OCI-LY1 (cell line): ENCODE measurements around the gene LINC00237.

ENCODE experiments used
- H2AFZ ChIP-seq: fragments of 200-600 bp; sonication (generic), shearing (Covaris generic); 2 replicates; pipeline ENCODE4 v1.6.0; 2014; ENCODE audit warnings: antibody characterized with exemption, mild to moderate bottlenecking, low read length
- H3F3A ChIP-seq: fragments of 200-600 bp; sonication (generic), shearing (Covaris generic); 2 replicates; pipeline ENCODE4 v1.6.0; 2014; ENCODE audit warnings: mild to moderate bottlenecking, antibody characterized with exemption, low read length, moderate library complexity; ENCODE audit not compliant: insufficient read depth
- H3K27ac ChIP-seq: fragments of 200-600 bp; sonication (generic); 2 replicates; pipeline ENCODE4 v1.5.1; 2014; ENCODE audit warnings: low read length, mixed run types, mild to moderate bottlenecking, low read depth; ENCODE audit not compliant: poor library complexity, severe bottlenecking
- H3K27me3 ChIP-seq: fragments of 200-600 bp; sonication (generic); 2 replicates; pipeline ENCODE4 v1.6.0; 2014; ENCODE audit warnings: antibody characterized with exemption, mild to moderate bottlenecking, low read length, moderate library complexity; ENCODE audit not compliant: insufficient read depth
- H3K36me3 ChIP-seq: fragments of 200-600 bp; sonication (generic); 2 replicates; pipeline ENCODE4 v1.6.1; 2014; ENCODE audit warnings: mild to moderate bottlenecking, antibody characterized with exemption, low read length, moderate library complexity, mixed read lengths; ENCODE audit not compliant: insufficient read depth
- H3K4me1 ChIP-seq: fragments of 200-600 bp; sonication (generic); 2 replicates; pipeline ENCODE4 v1.5.1; 2014; ENCODE audit warnings: mild to moderate bottlenecking, low read length, moderate library complexity; ENCODE audit not compliant: insufficient read depth, severe bottlenecking
- H3K4me2 ChIP-seq: fragments of 200-600 bp; sonication (generic), shearing (Covaris generic); 2 replicates; pipeline ENCODE4 v1.6.1; 2014; ENCODE audit warnings: low read length
- H3K4me3 ChIP-seq: fragments of 200-600 bp; sonication (generic); 2 replicates; pipeline ENCODE4 v1.5.1; 2014; ENCODE audit warnings: low read length, low read depth, mild to moderate bottlenecking, mixed read lengths; ENCODE audit not compliant: poor library complexity, severe bottlenecking
- H3K79me2 ChIP-seq: fragments of 200-600 bp; shearing (Covaris generic); 2 replicates; pipeline ENCODE4 v1.6.1; 2016; ENCODE audit warnings: mixed run types, low read length, mixed read lengths; ENCODE audit not compliant: insufficient read depth
- H3K9ac ChIP-seq: fragments of 200-600 bp; sonication (generic), shearing (Covaris generic); 2 replicates; pipeline ENCODE4 v1.6.1; 2014; ENCODE audit warnings: mild to moderate bottlenecking, low read length, mixed read lengths
- H3K9me2 ChIP-seq: fragments of 200-600 bp; sonication (generic), shearing (Covaris generic); 2 replicates; pipeline ENCODE4 v1.6.1; 2014; ENCODE audit warnings: low read depth, mild to moderate bottlenecking, low read length, mixed read lengths
- H3K9me3 ChIP-seq: fragments of 200-600 bp; shearing (Covaris generic); 2 replicates; pipeline ENCODE4 v1.6.1; 2014; ENCODE audit warnings: low read length, mixed read lengths
- H4K20me1 ChIP-seq: fragments of 200-600 bp; sonication (generic), shearing (Covaris generic); 2 replicates; pipeline ENCODE4 v1.6.0; 2016; ENCODE audit warnings: mild to moderate bottlenecking, low read length; ENCODE audit not compliant: insufficient read depth
- EZH2 ChIP-seq: fragments of 200-600 bp; sonication (generic), shearing (Covaris generic); IDR thresholded peaks from 2 replicates; pipeline ENCODE4 v1.8.0; 2017; ENCODE audit warnings: borderline replicate concordance, mixed run types, mild to moderate bottlenecking, antibody characterized with exemption, low read length, moderate library complexity, mixed read lengths
- TF ChIP-seq, protein P1 (sequence below): fragments of 200-600 bp; sonication (generic), shearing (Covaris generic); IDR thresholded peaks from 2 replicates; pipeline ENCODE4 v1.5.1; 2017; ENCODE audit warnings: mild to moderate bottlenecking, antibody characterized with exemption, low read length, moderate library complexity, mixed read lengths

The LINC00237 gene

DNA sequence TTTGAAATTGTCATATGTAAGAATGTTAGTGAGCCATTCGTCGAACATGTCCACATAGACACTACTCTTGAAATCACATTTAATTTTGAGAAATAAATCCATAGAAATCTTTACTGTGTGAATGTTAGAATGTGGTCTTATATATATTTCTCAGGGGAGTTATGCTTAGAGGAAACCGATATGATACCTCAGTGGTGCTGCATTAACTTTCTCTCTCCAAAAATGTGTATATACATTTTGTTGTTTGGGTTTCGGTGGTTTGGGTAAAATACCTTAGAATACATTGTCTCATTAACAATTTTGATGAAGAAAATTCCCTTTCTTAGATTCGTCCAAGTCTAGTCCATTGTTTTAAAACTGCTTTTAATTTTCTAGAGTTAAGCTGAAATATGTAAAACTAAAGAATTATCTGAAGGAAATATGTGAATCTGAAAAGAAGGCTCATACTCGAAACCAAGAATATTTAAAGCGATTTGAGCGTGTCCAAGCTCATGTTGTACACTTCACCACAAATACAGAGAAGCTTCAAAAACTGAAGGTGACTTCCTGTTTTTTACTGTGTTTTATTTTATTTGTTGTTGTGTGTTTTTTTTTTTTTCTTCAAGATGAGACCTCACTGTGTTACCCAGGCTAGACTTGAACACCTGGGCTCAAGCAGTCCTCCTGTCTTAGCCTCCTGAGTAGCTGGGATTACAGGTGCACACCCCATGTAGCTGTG is 30.0 kb upstream of the LINC00237 start:
- Histone ChIP-seq H3K9me2 (no peaks in the 10 kb centered on the region), H3K27me3 (no peaks in the 10 kb centered on the region), H2AFZ (no peak overlapping the region), H3K4me1 (peaks cover 7% of the 10 kb centered on the region), H3K4me3 (no peak overlapping the region), H4K20me1 (no peaks in the 10 kb centered on the region), H3K79me2 (no peaks in the 10 kb centered on the region), H3K9ac (no peak overlapping the region), H3K9me3 (no peaks in the 10 kb centered on the region), H3F3A (no peaks in the 10 kb centered on the region), H3K4me2 (no peak overlapping the region; the same call in 1 of the 2 replicates), H3K27ac (no peak overlapping the region), H3K36me3 (peaks cover 36% of the 10 kb centered on the region; the same call in 1 of the 2 replicates)
- TF ChIP-seq EZH2: no peak
- TF ChIP-seq, protein P1, sequence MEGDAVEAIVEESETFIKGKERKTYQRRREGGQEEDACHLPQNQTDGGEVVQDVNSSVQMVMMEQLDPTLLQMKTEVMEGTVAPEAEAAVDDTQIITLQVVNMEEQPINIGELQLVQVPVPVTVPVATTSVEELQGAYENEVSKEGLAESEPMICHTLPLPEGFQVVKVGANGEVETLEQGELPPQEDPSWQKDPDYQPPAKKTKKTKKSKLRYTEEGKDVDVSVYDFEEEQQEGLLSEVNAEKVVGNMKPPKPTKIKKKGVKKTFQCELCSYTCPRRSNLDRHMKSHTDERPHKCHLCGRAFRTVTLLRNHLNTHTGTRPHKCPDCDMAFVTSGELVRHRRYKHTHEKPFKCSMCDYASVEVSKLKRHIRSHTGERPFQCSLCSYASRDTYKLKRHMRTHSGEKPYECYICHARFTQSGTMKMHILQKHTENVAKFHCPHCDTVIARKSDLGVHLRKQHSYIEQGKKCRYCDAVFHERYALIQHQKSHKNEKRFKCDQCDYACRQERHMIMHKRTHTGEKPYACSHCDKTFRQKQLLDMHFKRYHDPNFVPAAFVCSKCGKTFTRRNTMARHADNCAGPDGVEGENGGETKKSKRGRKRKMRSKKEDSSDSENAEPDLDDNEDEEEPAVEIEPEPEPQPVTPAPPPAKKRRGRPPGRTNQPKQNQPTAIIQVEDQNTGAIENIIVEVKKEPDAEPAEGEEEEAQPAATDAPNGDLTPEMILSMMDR: no peak

DNA sequence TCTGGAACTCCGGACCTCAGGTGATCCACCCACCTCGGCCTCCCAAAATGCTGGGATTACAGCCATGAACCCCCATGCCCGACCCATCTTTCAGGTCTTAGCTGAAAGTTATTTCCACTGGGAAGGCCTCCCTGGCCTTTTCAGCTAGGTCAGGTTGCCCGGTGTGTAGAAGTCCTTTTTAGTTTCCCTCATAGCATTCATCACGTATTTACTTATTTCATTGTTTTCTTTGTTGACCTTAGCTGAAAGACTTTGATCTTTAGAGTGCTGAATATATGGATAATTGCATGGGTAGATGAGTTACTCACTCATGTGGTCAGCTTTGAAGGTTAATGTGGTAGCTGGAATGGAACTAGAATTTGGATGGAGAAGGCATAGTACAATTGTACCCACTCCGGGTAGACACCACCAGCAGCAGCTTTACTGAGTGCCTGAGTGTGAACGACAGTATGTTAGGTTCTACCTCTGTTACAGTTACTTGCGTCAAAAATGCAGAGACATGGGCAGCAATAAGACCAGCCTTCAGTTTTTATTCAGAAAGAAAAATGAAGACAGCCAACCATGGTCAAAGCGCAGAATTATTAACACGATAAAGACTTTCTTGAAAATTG is 28.8 kb upstream of the LINC00237 start:
- no peaks in the 10 kb centered on the region for H3K9me2 ChIP-seq
- TF ChIP-seq EZH2: no peak
- TF ChIP-seq, protein P1: no peak
- H3K4me3 ChIP-seq: no peak overlapping the region
- no peak overlapping the region for H3K27ac ChIP-seq
- no peaks in the 10 kb centered on the region for H3K79me2 ChIP-seq
- H3K4me2 ChIP-seq: no peak overlapping the region
- H4K20me1 ChIP-seq: no peaks in the 10 kb centered on the region
- no peak overlapping the region for H3K9ac ChIP-seq
- H3F3A ChIP-seq: no peaks in the 10 kb centered on the region
- H3K27me3 ChIP-seq: no peaks in the 10 kb centered on the region
- H3K9me3 ChIP-seq: no peaks in the 10 kb centered on the region
- no peak overlapping the region for H2AFZ ChIP-seq
- H3K36me3 ChIP-seq: peaks cover 34% of the 10 kb centered on the region; the same call in 1 of the 2 replicates
- peaks cover 7% of the 10 kb centered on the region for H3K4me1 ChIP-seq

DNA sequence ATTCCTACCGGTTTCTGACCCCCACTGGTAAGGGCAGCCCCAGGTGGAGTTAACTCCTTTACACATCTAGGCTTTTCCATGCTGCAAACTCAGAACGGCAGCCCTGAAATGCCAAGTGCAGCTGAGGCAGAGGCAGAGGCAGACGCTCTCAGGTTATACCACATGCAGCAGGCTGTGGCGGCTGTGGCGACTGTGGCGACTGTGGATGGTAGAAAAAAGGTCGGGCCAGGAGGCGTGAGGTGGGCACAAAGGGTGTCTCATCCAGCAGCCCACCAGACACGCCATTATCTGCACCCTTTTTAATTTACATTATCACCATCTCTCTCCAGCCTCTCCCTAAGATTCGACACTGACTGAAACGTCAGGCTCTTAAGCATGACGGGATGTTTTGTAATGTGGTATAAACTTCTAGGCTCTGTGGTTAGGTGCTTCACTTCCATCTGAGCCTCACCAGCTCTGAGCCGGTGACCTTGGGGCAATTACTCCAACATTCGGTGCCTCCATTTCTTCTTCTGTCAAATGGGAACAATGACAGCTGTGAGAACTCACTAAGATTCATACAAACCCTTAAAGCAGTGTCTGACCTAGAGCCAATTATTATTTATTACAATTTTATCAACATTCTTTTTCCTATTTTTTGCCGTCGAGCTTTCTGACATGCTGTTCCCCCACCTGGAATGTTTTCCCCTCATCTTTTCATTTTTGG is 27.9 kb upstream of the LINC00237 start:
- no peak for TF ChIP-seq EZH2
- TF ChIP-seq, protein P1: no peak
- H3K4me2 ChIP-seq: no peak overlapping the region
- no peaks in the 10 kb centered on the region for H3K9me3 ChIP-seq
- no peak overlapping the region for H3K4me3 ChIP-seq
- no peak overlapping the region for H3K27ac ChIP-seq
- H3F3A ChIP-seq: no peaks in the 10 kb centered on the region
- peaks cover 7% of the 10 kb centered on the region for H3K4me1 ChIP-seq
- H3K27me3 ChIP-seq: no peaks in the 10 kb centered on the region
- H3K9me2 ChIP-seq: no peaks in the 10 kb centered on the region
- H3K9ac ChIP-seq: no peak overlapping the region
- H2AFZ ChIP-seq: no peak overlapping the region
- H3K79me2 ChIP-seq: no peaks in the 10 kb centered on the region
- H3K36me3 ChIP-seq: peaks cover 26% of the 10 kb centered on the region; the same call in 1 of the 2 replicates
- no peaks in the 10 kb centered on the region for H4K20me1 ChIP-seq
